Measurements from ENCODE around the gene FGD4.

FGD4 gene

GRCh38 chr12:32466986-32467711, 67.8 kb downstream of the FGD4 start:
- no peak for TF ChIP-seq CTCF (IDR thresholded peaks at IDR 0.05)
- no peak overlapping the region for H3K9ac ChIP-seq
- H3K9me3 ChIP-seq (ENCODE audit: control insufficient read depth, low read length), result no peaks in the 10 kb centered on the region
- no peak overlapping the region for H3K27ac ChIP-seq
- H2AFZ ChIP-seq, result no peak overlapping the region
- no peak overlapping the region for H3K4me2 ChIP-seq (ENCODE audit: low read length)
- H3K79me2 ChIP-seq, result peaks cover 24% of the 10 kb centered on the region
- H3K27me3 ChIP-seq (ENCODE audit: control insufficient read depth, insufficient read depth, low read length), result no peaks in the 10 kb centered on the region
- H3K4me1 ChIP-seq, result no peaks in the 10 kb centered on the region
- H3K36me3 ChIP-seq (ENCODE audit: control insufficient read depth, insufficient read depth, low read length), result no peaks in the 10 kb centered on the region
- no peak overlapping the region for H3K4me3 ChIP-seq (ENCODE audit: low read depth, low read length)

GRCh38 chr12:32467959-32468863, 68.9 kb downstream of the FGD4 start:
- Histone ChIP-seq H3K9ac (no peak overlapping the region), H3K4me2 (ENCODE audit: low read length) (no peak overlapping the region), H3K4me3 (ENCODE audit: low read depth, low read length) (no peak overlapping the region), H3K27me3 (ENCODE audit: control insufficient read depth, insufficient read depth, low read length) (no peaks in the 10 kb centered on the region), H3K4me1 (no peaks in the 10 kb centered on the region), H2AFZ (no peak overlapping the region), H3K36me3 (ENCODE audit: control insufficient read depth, insufficient read depth, low read length) (no peaks in the 10 kb centered on the region), H3K27ac (no peak overlapping the region), H3K9me3 (ENCODE audit: control insufficient read depth, low read length) (no peaks in the 10 kb centered on the region), H3K79me2 (peaks cover 24% of the 10 kb centered on the region)
- no peak for TF ChIP-seq CTCF (IDR thresholded peaks at IDR 0.05)

- H3K36me3 ChIP-seq (ENCODE audit: control insufficient read depth, insufficient read depth, low read length), result no peaks in the 10 kb centered on the region
- no peaks in the 10 kb centered on the region for H3K4me1 ChIP-seq
- H3K9ac ChIP-seq, result no peak overlapping the region
- no peaks in the 10 kb centered on the region for H3K9me3 ChIP-seq (ENCODE audit: control insufficient read depth, low read length)
- no peak overlapping the region for H3K27ac ChIP-seq
- H2AFZ ChIP-seq, result no peak overlapping the region
- H3K4me2 ChIP-seq (ENCODE audit: low read length), result no peak overlapping the region
- no peaks in the 10 kb centered on the region for H3K27me3 ChIP-seq (ENCODE audit: control insufficient read depth, insufficient read depth, low read length)
- TF ChIP-seq CTCF (IDR thresholded peaks at IDR 0.05), result no peak
- no peak overlapping the region for H3K4me3 ChIP-seq (ENCODE audit: low read depth, low read length)
- H3K79me2 ChIP-seq, result peaks cover 21% of the 10 kb centered on the region
Measured at GRCh38 chr12:32470936-32471470, 71.6 kb downstream of the FGD4 start.

GRCh38 chr12:32471591-32472001, 72.2 kb downstream of the FGD4 start:
- TF ChIP-seq CTCF (IDR thresholded peaks at IDR 0.05), result no peak
- peaks cover 17% of the 10 kb centered on the region for H3K79me2 ChIP-seq
- H3K9me3 ChIP-seq (ENCODE audit: control insufficient read depth, low read length), result no peaks in the 10 kb centered on the region
- no peak overlapping the region for H3K27ac ChIP-seq
- H3K36me3 ChIP-seq (ENCODE audit: control insufficient read depth, insufficient read depth, low read length), result no peaks in the 10 kb centered on the region
- no peaks in the 10 kb centered on the region for H3K27me3 ChIP-seq (ENCODE audit: control insufficient read depth, insufficient read depth, low read length)
- H3K4me1 ChIP-seq, result no peaks in the 10 kb centered on the region
- H2AFZ ChIP-seq, result no peak overlapping the region
- H3K4me3 ChIP-seq (ENCODE audit: low read depth, low read length), result no peak overlapping the region
- no peak overlapping the region for H3K9ac ChIP-seq
- H3K4me2 ChIP-seq (ENCODE audit: low read length), result no peak overlapping the region

Data from parathyroid adenoma (tissue), 2 donors.